Measurements from ENCODE around the gene TBC1D32. TPM values are rescaled to one million over a fixed set of nuclear protein-coding genes. Genes with fewer than 3 reads are reported as not detected.
"Not testable (repeated sequence)": the region's sequence is repeated elsewhere in the genome, so short reads cannot be mapped to it uniquely, and the experiment has no call there.

TBC1D32 gene
- total and polyA plus RNA-seq, 5 donors from 2014 or later = 2.2 to 6.0 (median 3.0) TPM

GRCh38 chr6:121106962-121107361, 227.3 kb downstream of the TBC1D32 start:
- no peaks in the 10 kb centered on the region for H3K9me3 ChIP-seq (ENCODE audit: control insufficient read depth in 2 of 2, low read length in 2 of 2)
- Mint-ChIP-seq H3K27me3 (no peaks in the 10 kb centered on the region), H3K27ac (no peak overlapping the region), H3K4me3 (no peak overlapping the region), H3K9me3 (peaks cover 0 to 7% (median 0%) of the 10 kb centered on the region in 7 donors), H3K4me1 (no peaks in the 10 kb centered on the region), H3K36me3 (peaks cover 22% of the 10 kb centered on the region)
- H3K27ac ChIP-seq (ENCODE audit: insufficient read depth, low read length, poor library complexity, severe bottlenecking) = no peak overlapping the region
- H3K4me1 ChIP-seq (ENCODE audit: control insufficient read depth, insufficient read depth, low read length, poor library complexity, severe bottlenecking) = no peaks in the 10 kb centered on the region
- DNase-seq = no peak
- no peaks in the 10 kb centered on the region for H3K27me3 ChIP-seq (ENCODE audit: control insufficient read depth, insufficient read depth, low read length)
- no peak overlapping the region for H3K4me3 ChIP-seq (ENCODE audit: low read depth, low read length)
- no peaks in the 10 kb centered on the region for H3K36me3 ChIP-seq (ENCODE audit: control insufficient read depth, insufficient read depth, low read length)
- ATAC-seq (ENCODE audit: low read depth in 2 of 2) = no peak

- Mint-ChIP-seq H3K36me3 (peaks cover 24% of the 10 kb centered on the region), H3K9me3 (peaks cover 0 to 7% (median 0%) of the 10 kb centered on the region in 7 donors), H3K4me1 (no peaks in the 10 kb centered on the region), H3K4me3 (no peak overlapping the region), H3K27me3 (no peaks in the 10 kb centered on the region), H3K27ac (no peak overlapping the region)
- Histone ChIP-seq H3K27ac (ENCODE audit: insufficient read depth, low read length, poor library complexity, severe bottlenecking) (no peak overlapping the region), H3K4me1 (ENCODE audit: control insufficient read depth, insufficient read depth, low read length, poor library complexity, severe bottlenecking) (no peaks in the 10 kb centered on the region), H3K27me3 (ENCODE audit: control insufficient read depth, insufficient read depth, low read length) (no peaks in the 10 kb centered on the region), H3K9me3 (ENCODE audit: control insufficient read depth in 2 of 2, low read length in 2 of 2) (no peaks in the 10 kb centered on the region), H3K36me3 (ENCODE audit: control insufficient read depth, insufficient read depth, low read length) (no peaks in the 10 kb centered on the region), H3K4me3 (ENCODE audit: low read depth, low read length) (no peak overlapping the region)
- ATAC-seq (ENCODE audit: low read depth in 2 of 2) (no peak), DNase-seq (no peak)
Measured at GRCh38 chr6:121105461-121105860, 228.8 kb downstream of the TBC1D32 start.

GRCh38 chr6:121093928-121094327, 240.4 kb downstream of the TBC1D32 start:
- no peaks in the 10 kb centered on the region for H3K9me3 ChIP-seq (ENCODE audit: control insufficient read depth in 2 of 2, low read length in 2 of 2)
- Mint-ChIP-seq H3K27me3 (no peaks in the 10 kb centered on the region), H3K36me3 (peaks cover 24% of the 10 kb centered on the region), H3K4me1 (no peaks in the 10 kb centered on the region), H3K9me3 (peaks cover 0 to 4% (median 2%) of the 10 kb centered on the region in 7 donors), H3K27ac (no peak overlapping the region), H3K4me3 (no peak overlapping the region)
- no peak overlapping the region for H3K4me3 ChIP-seq (ENCODE audit: low read depth, low read length)
- H3K4me1 ChIP-seq (ENCODE audit: control insufficient read depth, insufficient read depth, low read length, poor library complexity, severe bottlenecking) = no peaks in the 10 kb centered on the region
- no peaks in the 10 kb centered on the region for H3K27me3 ChIP-seq (ENCODE audit: control insufficient read depth, insufficient read depth, low read length)
- ATAC-seq (ENCODE audit: low read depth in 2 of 2) (no peak), DNase-seq (no peak)
- no peaks in the 10 kb centered on the region for H3K36me3 ChIP-seq (ENCODE audit: control insufficient read depth, insufficient read depth, low read length)
- H3K27ac ChIP-seq (ENCODE audit: insufficient read depth, low read length, poor library complexity, severe bottlenecking) = no peak overlapping the region

GRCh38 chr6:121090492-121090891, 243.8 kb downstream of the TBC1D32 start:
- Mint-ChIP-seq H3K4me1 (no peaks in the 10 kb centered on the region), H3K27ac (no peak overlapping the region), H3K36me3 (peaks cover 12% of the 10 kb centered on the region), H3K4me3 (no peak overlapping the region), H3K9me3 (peaks cover 0 to 2% (median 0%) of the 10 kb centered on the region in 7 donors), H3K27me3 (no peaks in the 10 kb centered on the region)
- no peaks in the 10 kb centered on the region for H3K4me1 ChIP-seq (ENCODE audit: control insufficient read depth, insufficient read depth, low read length, poor library complexity, severe bottlenecking)
- no peak overlapping the region for H3K27ac ChIP-seq (ENCODE audit: insufficient read depth, low read length, poor library complexity, severe bottlenecking)
- ATAC-seq (ENCODE audit: low read depth in 2 of 2) = no peak
- no peaks in the 10 kb centered on the region for H3K9me3 ChIP-seq (ENCODE audit: control insufficient read depth in 2 of 2, low read length in 2 of 2)
- H3K4me3 ChIP-seq (ENCODE audit: low read depth, low read length) = no peak overlapping the region
- H3K36me3 ChIP-seq (ENCODE audit: control insufficient read depth, insufficient read depth, low read length) = no peaks in the 10 kb centered on the region
- no peak for DNase-seq
- no peaks in the 10 kb centered on the region for H3K27me3 ChIP-seq (ENCODE audit: control insufficient read depth, insufficient read depth, low read length)

- H3K27ac Mint-ChIP-seq = no peak overlapping the region
- Histone ChIP-seq H3K36me3 (ENCODE audit: control insufficient read depth, insufficient read depth, low read length) (no peaks in the 10 kb centered on the region), H3K4me3 (ENCODE audit: low read depth, low read length) (no peak overlapping the region), H3K27ac (ENCODE audit: insufficient read depth, low read length, poor library complexity, severe bottlenecking) (no peak overlapping the region), H3K9me3 (ENCODE audit: control insufficient read depth in 2 of 2, low read length in 2 of 2) (no peaks in the 10 kb centered on the region), H3K4me1 (ENCODE audit: control insufficient read depth, insufficient read depth, low read length, poor library complexity, severe bottlenecking) (no peaks in the 10 kb centered on the region), H3K27me3 (ENCODE audit: control insufficient read depth, insufficient read depth, low read length) (no peaks in the 10 kb centered on the region)
- H3K27me3 Mint-ChIP-seq = no peaks in the 10 kb centered on the region
- DNase-seq (no peak), ATAC-seq (ENCODE audit: low read depth in 2 of 2) (no peak)
- no peak overlapping the region for H3K4me3 Mint-ChIP-seq
- peaks cover 0 to 2% (median 0%) of the 10 kb centered on the region in 7 donors for H3K9me3 Mint-ChIP-seq
- H3K4me1 Mint-ChIP-seq = no peaks in the 10 kb centered on the region
- peaks cover 8% of the 10 kb centered on the region for H3K36me3 Mint-ChIP-seq
Measured at GRCh38 chr6:121086876-121087275, 247.4 kb downstream of the TBC1D32 start.

GRCh38 chr6:121076119-121076518, 258.2 kb downstream of the TBC1D32 start:
- no peaks in the 10 kb centered on the region for H3K36me3 Mint-ChIP-seq
- no peaks in the 10 kb centered on the region for H3K27me3 ChIP-seq (ENCODE audit: control insufficient read depth, insufficient read depth, low read length)
- no peak for DNase-seq
- no peak overlapping the region for H3K4me3 Mint-ChIP-seq
- ATAC-seq (ENCODE audit: low read depth in 2 of 2) = no peak
- H3K4me3 ChIP-seq (ENCODE audit: low read depth, low read length) = no peak overlapping the region
- H3K27me3 Mint-ChIP-seq = no peaks in the 10 kb centered on the region
- peaks cover 2 to 12% (median 6%) of the 10 kb centered on the region in 4 donors for H3K4me1 Mint-ChIP-seq
- H3K27ac ChIP-seq (ENCODE audit: insufficient read depth, low read length, poor library complexity, severe bottlenecking) = no peak overlapping the region
- no peak overlapping the region for H3K27ac Mint-ChIP-seq
- peaks cover 0 to 6% (median 2%) of the 10 kb centered on the region in 7 donors for H3K9me3 Mint-ChIP-seq
- H3K9me3 ChIP-seq (ENCODE audit: control insufficient read depth in 2 of 2, low read length in 2 of 2) = no peaks in the 10 kb centered on the region
- H3K36me3 ChIP-seq (ENCODE audit: control insufficient read depth, insufficient read depth, low read length) = no peaks in the 10 kb centered on the region
- H3K4me1 ChIP-seq (ENCODE audit: control insufficient read depth, insufficient read depth, low read length, poor library complexity, severe bottlenecking) = no peaks in the 10 kb centered on the region

- H3K9me3 Mint-ChIP-seq = peaks cover 4 to 24% (median 11%) of the 10 kb centered on the region in 7 donors
- DNase-seq, H3K4me1 Mint-ChIP-seq: not testable (repeated sequence)
Measured at GRCh38 chr6:121068749-121069148, 265.5 kb downstream of the TBC1D32 start.

GRCh38 chr6:121067381-121067780, 266.9 kb downstream of the TBC1D32 start:
- Histone ChIP-seq H3K4me1 (ENCODE audit: control insufficient read depth, insufficient read depth, low read length, poor library complexity, severe bottlenecking) (no peaks in the 10 kb centered on the region), H3K27ac (ENCODE audit: insufficient read depth, low read length, poor library complexity, severe bottlenecking) (no peak overlapping the region), H3K9me3 (ENCODE audit: control insufficient read depth in 2 of 2, low read length in 2 of 2) (peaks cover 0 to 7% of the 10 kb centered on the region in 2 experiments), H3K27me3 (ENCODE audit: control insufficient read depth, insufficient read depth, low read length) (no peaks in the 10 kb centered on the region), H3K4me3 (ENCODE audit: low read depth, low read length) (no peak overlapping the region), H3K36me3 (ENCODE audit: control insufficient read depth, insufficient read depth, low read length) (no peaks in the 10 kb centered on the region)
- H3K27me3 Mint-ChIP-seq = no peaks in the 10 kb centered on the region
- H3K4me1 Mint-ChIP-seq = no peaks in the 10 kb centered on the region
- ATAC-seq (ENCODE audit: low read depth in 2 of 2) (no peak), DNase-seq (no peak)
- no peak overlapping the region for H3K27ac Mint-ChIP-seq
- peaks cover 4% of the 10 kb centered on the region for H3K36me3 Mint-ChIP-seq
- H3K4me3 Mint-ChIP-seq = no peak overlapping the region
- peaks cover 4 to 28% (median 11%) of the 10 kb centered on the region in 7 donors for H3K9me3 Mint-ChIP-seq

More at GRCh38 chr6:121068749-121069148, 265.5 kb downstream of the TBC1D32 start:
- H3K36me3 Mint-ChIP-seq; H3K9me3 ChIP-seq (ENCODE audit: control insufficient read depth in 2 of 2, low read length in 2 of 2); H3K4me3 ChIP-seq (ENCODE audit: low read depth, low read length); ATAC-seq (ENCODE audit: low read depth in 2 of 2); H3K36me3 ChIP-seq (ENCODE audit: control insufficient read depth, insufficient read depth, low read length); H3K4me3 Mint-ChIP-seq; H3K27me3 Mint-ChIP-seq; H3K4me1 ChIP-seq (ENCODE audit: control insufficient read depth, insufficient read depth, low read length, poor library complexity, severe bottlenecking); H3K27ac Mint-ChIP-seq; H3K27me3 ChIP-seq (ENCODE audit: control insufficient read depth, insufficient read depth, low read length); H3K27ac ChIP-seq (ENCODE audit: insufficient read depth, low read length, poor library complexity, severe bottlenecking): not testable (repeated sequence)
